NCI-H1436 treated with DMSO at 0.1 percent for 48 hours (cell line): ENCODE data around the gene LPCAT2.
"Not testable (repeated sequence)": the region's sequence is repeated elsewhere in the genome, so short reads cannot be mapped to it uniquely, and the experiment has no call there.

Experiments
- DNase-seq: peaks from one replicate; lab custom pipeline; 2025; lab: John Stamatoyannopoulos, UW

Gene LPCAT2

DNA sequence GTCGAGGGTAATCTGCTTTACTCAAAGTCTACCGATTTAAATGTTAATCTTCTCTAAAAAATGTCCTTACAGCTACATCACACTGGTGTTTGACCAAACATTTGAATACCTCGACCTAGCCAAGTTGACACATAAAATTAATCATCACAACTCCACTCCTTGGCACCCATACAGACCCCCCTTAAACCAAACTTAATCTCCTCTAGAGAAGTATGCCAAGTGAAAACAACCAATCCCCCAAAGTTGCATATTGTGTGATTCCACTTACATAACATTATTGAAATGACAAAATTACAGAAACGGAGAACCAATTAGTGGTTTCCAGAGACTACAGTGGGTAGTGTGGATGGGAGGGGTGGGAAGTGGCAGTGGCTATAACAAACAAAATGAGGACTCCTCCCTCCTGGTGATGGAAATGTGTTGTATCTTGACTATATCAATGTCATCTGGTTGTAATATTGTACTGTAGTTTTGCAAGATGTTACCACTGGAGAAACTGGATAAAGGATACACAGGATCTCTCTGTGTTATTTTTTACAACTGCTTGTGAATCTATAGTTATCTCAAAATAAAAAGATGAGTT, 97.0 kb downstream of the LPCAT2 start:
- DNase-seq: no peak

DNA sequence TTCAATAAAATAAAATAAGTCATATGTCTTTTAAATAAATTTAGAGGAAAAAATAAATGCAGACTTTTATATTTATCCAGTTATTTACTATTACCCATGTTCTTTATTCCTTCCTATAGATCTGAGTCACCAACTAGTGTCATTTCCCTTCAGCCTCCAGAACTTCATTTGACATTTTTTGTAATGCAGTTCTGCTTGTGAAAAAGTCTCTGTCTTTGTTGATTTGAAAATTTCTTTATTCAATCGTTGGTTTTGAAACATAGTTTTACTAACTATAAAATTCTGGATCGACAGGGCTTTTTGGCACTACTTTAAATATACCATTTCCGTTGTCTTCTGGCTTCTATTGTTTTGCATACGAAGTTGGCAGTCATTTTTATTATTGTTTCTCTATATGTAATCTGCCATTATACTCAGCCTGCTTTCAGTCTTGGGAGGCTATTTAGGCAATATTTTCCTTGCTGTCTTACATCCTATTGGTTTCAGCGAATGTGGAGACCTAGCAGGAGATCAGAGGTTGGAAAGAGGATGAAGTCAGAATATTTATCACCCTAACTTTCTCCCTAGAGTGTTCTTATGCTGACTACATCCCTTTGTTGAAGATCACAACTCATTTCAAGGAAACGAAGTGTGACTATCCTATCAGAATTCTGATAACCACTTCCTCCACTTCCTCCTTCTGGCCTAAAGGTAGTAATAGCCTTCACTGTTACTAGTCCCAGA, 104.9 kb downstream of the LPCAT2 start:
- DNase-seq: no peak

DNA sequence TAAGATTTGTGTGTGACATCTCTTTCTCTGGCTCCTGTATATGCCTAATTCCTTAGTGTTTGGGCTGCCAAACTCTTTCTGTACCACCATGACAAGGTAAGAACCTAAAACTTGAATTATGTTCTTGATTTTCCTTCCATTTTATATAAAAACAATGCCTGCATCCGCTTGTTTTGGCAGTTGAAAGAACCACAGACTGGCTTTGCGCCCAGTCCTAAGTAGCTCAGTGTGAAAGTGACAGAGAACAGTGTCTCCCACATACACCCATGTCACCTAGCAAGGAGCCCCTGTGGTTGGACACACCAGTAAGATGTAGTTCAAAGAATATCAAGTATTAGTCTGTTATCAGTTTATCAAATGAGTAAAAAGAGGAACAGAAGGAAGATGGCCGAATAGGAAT, 106.2 kb downstream of the LPCAT2 start:
- DNase-seq: no peak

DNA sequence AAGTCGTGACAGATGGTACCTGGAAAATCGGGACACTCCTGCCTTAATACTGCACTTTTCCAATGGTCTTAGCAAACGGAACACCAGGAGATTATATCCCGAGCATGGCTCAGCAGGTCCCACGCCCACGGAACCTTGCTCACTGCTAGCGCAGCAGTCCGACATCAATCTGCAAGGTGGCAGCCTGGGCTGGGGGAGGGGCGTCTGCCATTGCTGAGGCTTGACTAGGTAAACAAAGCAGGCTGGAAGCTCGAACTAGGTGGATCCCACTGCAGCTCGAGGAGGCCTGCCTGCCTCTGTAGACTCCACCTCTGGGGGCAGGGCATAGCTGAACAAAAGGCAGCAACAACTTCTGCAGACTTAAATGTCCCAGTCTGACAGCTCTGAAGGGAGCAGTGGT, 106.8 kb downstream of the LPCAT2 start:
- DNase-seq: not testable (repeated sequence)

DNA sequence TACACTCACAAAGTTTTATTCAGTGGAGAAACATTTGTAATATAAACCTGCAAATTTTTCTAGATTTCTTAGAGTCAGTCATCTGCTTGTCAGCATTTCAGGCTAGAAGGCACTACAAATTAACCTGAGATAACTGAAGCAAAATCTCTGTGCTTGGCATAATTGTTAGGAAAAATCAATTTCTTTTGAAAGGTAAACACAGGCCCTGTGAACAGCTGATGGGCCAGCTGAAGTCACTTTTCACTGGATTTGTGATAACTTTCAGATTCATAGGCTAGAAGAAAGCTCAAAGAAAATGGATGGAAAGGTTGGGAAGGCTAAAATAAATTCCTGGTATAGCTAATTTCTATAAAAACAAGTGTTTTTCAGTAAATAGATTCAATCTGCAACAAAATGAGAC, 112.9 kb downstream of the LPCAT2 start:
- DNase-seq: no peak

DNA sequence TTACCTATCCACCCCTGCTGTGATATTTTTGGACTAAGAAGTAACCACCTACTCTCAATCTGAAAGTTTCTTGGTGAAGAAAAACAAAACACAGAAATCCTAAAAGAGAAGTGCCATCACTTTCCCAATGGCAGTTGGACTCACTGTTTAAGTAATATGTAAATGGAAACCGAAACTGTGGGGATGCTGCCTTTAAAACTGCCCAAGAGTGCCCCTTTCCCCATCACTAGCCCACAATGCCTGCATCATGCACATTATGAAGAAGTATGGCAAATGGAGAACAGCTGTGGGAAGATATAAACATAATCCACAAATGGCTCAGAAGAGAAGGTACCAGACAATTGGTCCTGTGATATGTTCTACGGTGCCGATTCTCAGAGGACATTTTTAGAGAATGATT, 113.4 kb downstream of the LPCAT2 start:
- DNase-seq: no peak

DNA sequence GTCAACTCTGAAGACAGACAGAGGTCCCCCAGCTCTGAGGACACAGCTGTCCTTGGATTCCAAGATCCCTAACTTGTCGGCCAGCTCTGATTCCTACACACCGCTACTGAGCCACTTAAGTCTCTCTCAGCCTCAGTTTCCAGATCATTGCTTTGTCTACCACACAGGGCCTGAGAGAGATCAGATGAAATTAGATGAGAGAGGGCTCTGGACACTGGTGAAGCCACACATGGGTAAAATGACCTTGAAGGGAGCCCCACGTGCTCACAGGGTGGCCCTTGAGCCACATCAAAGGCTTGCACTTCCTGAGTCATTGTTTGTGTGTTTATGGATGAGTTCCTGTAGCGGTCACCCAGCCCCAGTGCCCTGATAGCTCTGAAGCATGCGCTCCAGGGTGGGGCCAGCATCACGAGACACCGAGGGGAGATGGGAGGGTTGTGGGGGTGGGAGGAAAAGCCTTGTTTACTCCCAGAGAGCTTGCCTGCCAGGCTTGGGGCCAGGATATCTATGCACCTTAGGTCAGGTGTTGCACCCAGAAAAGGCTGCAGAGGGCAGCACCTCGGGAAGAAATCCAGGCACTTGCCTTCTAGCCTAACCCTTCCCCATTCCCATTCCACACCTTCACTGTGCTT, 114.2 kb downstream of the LPCAT2 start:
- no peak for DNase-seq

DNA sequence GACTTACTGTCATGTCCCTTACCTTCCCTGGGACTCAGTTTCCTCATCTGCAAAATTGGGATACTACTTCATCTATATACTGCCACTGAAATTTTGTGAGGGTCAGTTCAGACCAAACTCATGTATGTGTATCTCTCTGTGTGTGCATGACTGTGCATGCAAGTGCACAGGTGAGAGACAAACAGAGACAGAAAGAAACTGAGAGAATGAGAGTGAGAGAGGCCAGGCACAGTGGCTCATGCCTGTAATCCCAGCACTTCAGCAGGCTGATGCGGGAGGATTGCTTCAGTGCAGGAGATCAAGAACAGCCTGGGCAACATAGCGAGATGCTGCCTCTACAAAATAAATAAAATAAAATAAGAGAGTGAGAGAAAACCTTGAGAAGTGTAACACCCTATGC, 114.8 kb downstream of the LPCAT2 start:
- DNase-seq: no peak

DNA sequence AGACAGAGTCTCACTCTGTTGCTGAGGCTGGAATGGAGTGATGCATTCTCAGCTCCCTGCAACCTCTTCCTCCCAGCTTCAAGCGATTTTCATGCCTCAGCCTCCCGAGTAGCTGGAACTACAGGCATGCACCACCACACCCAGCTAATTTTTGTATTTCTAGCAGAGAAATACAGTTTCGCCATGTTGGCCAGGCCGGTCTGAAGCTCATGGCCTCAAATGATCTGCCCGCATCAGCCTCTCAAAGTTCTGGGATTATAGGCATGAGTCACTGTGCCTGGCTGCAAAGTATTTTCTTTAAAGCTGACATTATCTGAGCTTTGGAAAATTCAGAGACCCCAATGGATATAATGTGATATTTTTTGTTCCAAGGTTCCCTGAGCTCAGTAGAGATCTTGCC, 115.8 kb downstream of the LPCAT2 start:
- DNase-seq: no peak

DNA sequence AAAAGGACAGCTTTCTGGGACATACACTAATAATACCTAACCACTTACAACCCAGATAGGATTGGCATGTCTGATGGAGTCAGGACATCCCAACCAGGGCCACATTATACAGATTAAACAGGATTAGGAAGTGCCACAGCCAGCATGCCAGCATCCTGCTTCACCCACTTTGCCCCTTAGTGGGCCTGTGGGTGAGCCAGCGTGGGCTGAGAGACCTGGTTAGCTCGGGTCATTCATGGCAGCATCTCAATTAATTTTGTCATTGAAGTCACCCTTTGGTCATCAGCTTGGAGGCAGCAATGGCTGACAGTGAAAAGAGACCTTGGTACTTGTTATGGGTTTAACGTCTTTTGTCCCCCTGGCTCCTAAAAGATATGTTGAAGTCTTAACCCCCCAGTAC, 117.0 kb downstream of the LPCAT2 start:
- DNase-seq: no peak

DNA sequence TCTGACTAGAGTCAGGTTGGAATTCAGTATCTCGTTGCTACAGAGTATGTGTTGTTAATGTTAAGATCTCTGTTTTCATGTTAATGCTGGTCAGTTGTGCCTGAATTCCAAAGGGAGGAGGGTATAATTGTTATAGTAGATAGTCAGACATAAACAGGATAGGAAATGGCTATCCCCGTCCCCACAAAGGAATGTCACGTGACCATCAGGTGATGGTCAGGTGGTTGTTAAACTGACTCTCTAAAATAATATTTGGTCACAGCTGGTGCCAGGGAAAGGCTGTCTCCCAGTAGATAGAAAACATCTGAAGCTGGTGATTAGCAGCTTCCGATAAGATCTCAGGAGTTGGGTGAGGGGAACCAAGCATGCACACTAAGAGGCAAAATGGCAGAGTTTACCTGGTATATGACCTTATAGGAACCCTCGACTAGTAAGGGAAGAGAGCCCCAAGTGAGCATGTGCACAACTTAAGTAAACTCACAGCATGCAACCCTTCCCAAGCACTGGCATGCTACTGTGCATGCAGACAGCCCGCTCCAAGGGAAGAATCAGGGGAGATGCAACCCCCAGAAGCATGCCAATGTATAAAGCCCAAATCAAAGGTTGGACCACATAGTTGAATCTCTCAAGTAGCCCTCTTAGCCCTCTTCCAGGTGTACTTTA, 119.6 kb downstream of the LPCAT2 start:
- DNase-seq: no peak

DNA sequence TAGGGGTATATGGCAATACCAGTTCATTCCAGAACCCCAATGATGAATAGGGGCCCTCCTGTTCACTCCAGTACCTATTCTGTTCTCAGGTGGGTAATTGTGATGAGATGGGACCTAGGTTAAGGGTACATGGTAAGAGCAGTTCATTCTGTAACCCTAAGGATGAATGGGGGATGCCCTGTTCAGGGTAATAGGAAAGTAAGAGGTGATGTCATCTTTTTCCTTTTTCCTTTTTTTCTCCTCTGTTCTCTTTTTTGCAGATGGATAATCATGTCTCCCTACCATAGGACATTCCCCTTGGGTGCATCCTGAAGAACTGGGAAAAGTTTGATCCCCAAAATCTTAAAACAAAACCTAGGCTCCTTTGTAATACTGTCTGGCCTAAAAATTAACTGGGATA, 121.9 kb downstream of the LPCAT2 start:
- DNase-seq: no peak

DNA sequence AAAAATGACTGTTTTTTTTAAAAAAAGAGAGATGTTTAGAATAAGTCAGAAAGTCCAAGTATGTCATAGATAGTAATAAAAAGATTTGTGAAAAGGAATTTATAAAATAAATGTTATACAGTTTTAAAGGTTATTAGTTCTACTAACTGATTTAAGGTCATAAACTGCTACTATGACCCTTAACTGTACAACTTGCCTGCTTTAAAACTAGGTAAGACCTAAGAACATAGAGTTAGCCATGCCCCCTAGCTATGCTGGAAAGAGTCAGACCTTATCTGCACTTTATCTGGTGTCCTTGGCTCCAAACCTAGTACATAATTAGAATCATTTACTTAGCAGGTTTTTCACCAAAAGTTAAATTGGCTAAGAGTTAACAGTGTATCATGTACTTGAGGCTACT, 123.4 kb downstream of the LPCAT2 start:
- no peak for DNase-seq

DNA sequence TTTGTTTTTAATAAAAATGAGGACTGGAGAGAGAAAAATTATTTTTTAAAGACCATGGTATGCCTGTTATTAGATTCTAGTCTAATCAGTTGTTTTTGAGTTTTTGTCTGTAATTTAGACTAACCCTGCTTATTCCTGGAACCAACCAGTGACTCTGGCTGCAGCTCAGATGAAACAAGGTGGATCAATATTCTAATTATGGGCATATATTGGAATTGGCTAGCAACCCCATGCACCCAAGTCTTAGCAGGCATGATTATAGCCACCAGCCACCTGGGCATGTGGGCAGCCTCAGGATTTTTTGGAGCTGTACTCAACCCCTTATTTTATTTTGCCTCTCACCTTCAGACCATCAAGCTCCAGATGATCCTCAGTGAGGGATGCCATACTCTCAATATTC, 125.3 kb downstream of the LPCAT2 start:
- DNase-seq: no peak
